HG02571 (cell line): ENCODE measurements around the gene MREG.

ENCODE experiments used
- ATAC-seq: cut with Tn5 transposase; IDR thresholded peaks from one replicate; pipeline ENCODE4 v1.9.1; 2021; ENCODE audit warnings: mild to moderate bottlenecking, moderate library complexity; ENCODE audit not compliant: unreplicated experiment

The MREG gene

GRCh38 chr2:215898363-215898762 is 115.0 kb downstream of the MREG start:
- ATAC-seq: no peak

DNA sequence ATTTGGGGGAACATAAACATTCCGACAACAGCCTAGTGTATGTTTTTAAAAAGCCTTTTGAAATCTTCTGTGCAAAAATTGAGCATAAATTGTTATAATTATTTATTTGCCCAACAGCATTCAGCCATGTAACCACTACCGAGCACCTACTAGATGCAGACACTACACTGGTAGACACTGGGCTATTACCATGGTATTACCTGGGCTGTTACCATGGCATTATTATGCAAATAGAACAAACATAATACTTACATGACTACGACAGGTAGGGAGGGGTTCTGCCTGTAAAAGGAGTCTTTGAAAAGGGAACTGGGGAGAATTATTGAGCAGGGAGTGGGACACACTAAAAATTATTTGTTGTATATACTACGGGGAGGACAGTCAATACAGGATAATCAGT is 116.4 kb downstream of the MREG start:
- ATAC-seq: no peak

- no peak for ATAC-seq
Measured at GRCh38 chr2:215895330-215895729, 118.0 kb downstream of the MREG start.
